Heart left ventricle (tissue), 13 donors: ENCODE measurements around the gene POU6F2.

Source experiments
- POLR2A ChIP-seq, 2 donors: fragments of 450-650 bp; IDR thresholded peaks; one replicate each; pipeline ENCODE4 v1.6.1; 2017; ENCODE audit warnings: antibody characterized with exemption in 2 of 2, mild to moderate bottlenecking in 2 of 2, moderate library complexity in 2 of 2
- TF ChIP-seq, protein P1 (sequence below), 12 donors: fragments of 200-600 bp; sonication (generic) in 4 of 12; IDR thresholded peaks; one replicate each; pipeline versions ENCODE4 v1.5.0 to v1.8.0; 2018 to 2022; ENCODE audit warnings: antibody characterized with exemption in 12 of 12, mild to moderate bottlenecking in 5 of 12
- donor health status: ischemic (EF 13 %, LVEDD 7.1; RV severe dilation, severe dysfunction).
- donor health status: DM: no; HTN: yes; CAD: no.
- donor health status: DM: no; HTN: no; CAD: no.
- donor health status: ischemic (EF 25% LVEDD 6.9; RV normal size, moderate dysfunction).
- donor health status: ischemic (EF 25% LVEDD 5.7; RV mildly dilated, moderate dysfunction).
- donor health status: ischemic (EF 35%, LVEDD 5.7; RV mildly dilated, moderate dysfunction).
- donor health status: nonischemic (EF 11% LVEDD 7.7; RV severe dilation, severe dysfunction).
- donor health status: DM: yes; HTN: yes; CAD: no.
- donor health status: PGD.
- donor health status: ischemic (EF 29% LVEDD 5.4; RV normal size, mild dysfunction).
- donor health status: nonischemic (EF 23%, LVEDD 6.1; RV moderate dilation, normal function).

DNA sequence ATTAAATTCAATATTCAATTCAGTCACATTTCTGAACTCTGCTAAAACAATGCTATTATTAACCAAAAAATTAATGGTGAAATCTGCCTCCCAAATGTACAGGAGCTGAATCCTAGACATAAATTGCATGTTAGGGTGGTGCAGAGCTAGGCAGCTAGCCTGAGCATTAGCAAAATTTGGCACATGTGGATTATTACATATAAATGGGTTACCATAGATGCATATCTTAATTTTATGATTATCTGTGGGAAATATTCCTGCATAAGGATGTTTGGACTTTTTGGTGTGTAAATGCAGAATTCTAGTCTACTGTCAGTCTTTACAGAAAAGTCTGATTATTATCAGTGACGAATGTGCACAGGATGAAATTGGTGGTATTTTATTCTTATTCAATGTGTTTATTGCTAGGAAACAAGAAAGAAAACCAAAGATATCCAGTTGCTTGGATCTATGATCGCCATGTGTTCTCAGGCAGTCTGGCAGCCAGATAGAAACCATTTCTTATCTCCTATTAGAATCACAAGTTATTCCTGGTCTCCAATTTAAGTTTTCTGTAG lies 150.7 kb downstream of the POU6F2 start:
- TF ChIP-seq POLR2A (IDR thresholded peaks at IDR 0.05): no peak
- TF ChIP-seq, protein P1, sequence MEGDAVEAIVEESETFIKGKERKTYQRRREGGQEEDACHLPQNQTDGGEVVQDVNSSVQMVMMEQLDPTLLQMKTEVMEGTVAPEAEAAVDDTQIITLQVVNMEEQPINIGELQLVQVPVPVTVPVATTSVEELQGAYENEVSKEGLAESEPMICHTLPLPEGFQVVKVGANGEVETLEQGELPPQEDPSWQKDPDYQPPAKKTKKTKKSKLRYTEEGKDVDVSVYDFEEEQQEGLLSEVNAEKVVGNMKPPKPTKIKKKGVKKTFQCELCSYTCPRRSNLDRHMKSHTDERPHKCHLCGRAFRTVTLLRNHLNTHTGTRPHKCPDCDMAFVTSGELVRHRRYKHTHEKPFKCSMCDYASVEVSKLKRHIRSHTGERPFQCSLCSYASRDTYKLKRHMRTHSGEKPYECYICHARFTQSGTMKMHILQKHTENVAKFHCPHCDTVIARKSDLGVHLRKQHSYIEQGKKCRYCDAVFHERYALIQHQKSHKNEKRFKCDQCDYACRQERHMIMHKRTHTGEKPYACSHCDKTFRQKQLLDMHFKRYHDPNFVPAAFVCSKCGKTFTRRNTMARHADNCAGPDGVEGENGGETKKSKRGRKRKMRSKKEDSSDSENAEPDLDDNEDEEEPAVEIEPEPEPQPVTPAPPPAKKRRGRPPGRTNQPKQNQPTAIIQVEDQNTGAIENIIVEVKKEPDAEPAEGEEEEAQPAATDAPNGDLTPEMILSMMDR (IDR thresholded peaks at IDR 0.05): no peak
